Measurements from ENCODE around the gene SNED1. TPM values are rescaled to one million over a fixed set of nuclear protein-coding genes. Genes with fewer than 3 reads are reported as not detected.

Gene SNED1
- total RNA-seq, 2 experiments from 2014 or later: 2.8 to 13.6 TPM

DNA sequence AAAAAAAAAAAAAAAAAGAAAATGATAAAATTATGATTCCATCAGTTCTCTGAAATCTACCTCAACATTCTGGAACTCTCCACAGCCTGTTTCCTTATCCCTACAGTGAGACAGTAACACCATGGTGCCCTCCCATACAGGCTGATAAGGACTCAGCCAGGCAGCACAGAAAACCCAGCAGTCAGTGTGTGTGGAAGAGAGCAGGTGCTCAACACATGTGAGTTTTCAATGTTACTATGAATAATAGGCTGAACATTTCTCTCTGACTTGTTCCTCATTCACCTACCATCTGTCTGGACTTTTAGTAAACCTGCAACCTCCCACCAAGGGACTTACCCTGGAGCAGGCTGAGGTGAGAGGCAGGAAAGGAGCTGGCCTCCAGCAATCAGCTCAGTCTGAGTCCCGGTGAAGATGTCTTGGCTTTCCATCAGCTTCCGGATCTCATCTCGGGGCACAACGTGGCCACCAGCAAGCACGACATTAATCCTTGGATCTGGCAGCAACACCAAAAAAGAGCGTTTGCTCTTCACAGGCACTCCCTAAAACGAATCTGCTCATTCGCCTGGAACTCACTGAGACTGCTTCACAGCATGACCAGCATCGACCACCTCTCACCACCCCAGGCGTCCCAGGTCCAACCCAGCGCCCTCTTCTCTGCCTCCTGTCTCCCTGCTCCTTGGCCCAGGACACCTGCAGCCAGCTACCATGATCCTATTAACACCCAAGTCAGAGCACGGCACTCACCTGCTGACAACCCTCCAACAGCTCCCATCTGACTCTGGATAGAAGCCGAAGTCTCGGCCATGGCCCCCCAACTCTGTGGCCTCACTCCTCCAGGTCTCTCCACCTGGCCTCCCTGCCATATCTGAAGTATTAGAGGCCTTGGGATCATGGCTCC lies 134.4 kb downstream of the SNED1 start:
- Histone ChIP-seq H3K9me2 (ENCODE audit: insufficient read depth, low read length) (no peaks in the 10 kb centered on the region), H3K79me2 (ENCODE audit: insufficient read depth, low read depth, low read length) (no peaks in the 10 kb centered on the region), H4K20me1 (ENCODE audit: insufficient read depth, low read length) (no peaks in the 10 kb centered on the region), H3K27ac (ENCODE audit: low read depth, low read length, poor library complexity, severe bottlenecking) (no peak overlapping the region), H3K36me3 (ENCODE audit: insufficient read depth, low read length) (peaks cover 48% of the 10 kb centered on the region), H3K4me1 (ENCODE audit: insufficient read depth, low read length, poor library complexity, severe bottlenecking) (no peaks in the 10 kb centered on the region), H2AFZ (ENCODE audit: low read length) (no peak overlapping the region), H3K4me2 (ENCODE audit: low read length) (no peak overlapping the region), H3K4me3 (ENCODE audit: low read depth, low read length, poor library complexity, severe bottlenecking) (no peak overlapping the region), H3K9me3 (ENCODE audit: low read length) (no peaks in the 10 kb centered on the region)
- intact Hi-C loops (cut with micrococcal nuclease; ENCODE audit: unreplicated experiment): no loop called here
- POLR2A ChIA-PET: interaction anchor here (0.5 to 0.7 kb wide), 2 partner anchors 20 to 174 kb away, joined by 4 to 5 read pairs; no protein-coding TSS in a partner anchor
- CTCF ChIA-PET (ENCODE audit: unreplicated experiment): no interaction called here
- no TSS peak for BruUV-seq (replicated peaks)
- TF ChIP-seq EZH2phosphoT487 (IDR thresholded peaks at IDR 0.05; ENCODE audit: borderline replicate concordance, low read depth, low read length): no peak
- TF ChIP-seq, protein P1, sequence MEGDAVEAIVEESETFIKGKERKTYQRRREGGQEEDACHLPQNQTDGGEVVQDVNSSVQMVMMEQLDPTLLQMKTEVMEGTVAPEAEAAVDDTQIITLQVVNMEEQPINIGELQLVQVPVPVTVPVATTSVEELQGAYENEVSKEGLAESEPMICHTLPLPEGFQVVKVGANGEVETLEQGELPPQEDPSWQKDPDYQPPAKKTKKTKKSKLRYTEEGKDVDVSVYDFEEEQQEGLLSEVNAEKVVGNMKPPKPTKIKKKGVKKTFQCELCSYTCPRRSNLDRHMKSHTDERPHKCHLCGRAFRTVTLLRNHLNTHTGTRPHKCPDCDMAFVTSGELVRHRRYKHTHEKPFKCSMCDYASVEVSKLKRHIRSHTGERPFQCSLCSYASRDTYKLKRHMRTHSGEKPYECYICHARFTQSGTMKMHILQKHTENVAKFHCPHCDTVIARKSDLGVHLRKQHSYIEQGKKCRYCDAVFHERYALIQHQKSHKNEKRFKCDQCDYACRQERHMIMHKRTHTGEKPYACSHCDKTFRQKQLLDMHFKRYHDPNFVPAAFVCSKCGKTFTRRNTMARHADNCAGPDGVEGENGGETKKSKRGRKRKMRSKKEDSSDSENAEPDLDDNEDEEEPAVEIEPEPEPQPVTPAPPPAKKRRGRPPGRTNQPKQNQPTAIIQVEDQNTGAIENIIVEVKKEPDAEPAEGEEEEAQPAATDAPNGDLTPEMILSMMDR (conservative IDR thresholded peaks at IDR 0.05; ENCODE audit: low read length): no peak
- DNase-seq (ENCODE audit: low spot score): no peak

DNA sequence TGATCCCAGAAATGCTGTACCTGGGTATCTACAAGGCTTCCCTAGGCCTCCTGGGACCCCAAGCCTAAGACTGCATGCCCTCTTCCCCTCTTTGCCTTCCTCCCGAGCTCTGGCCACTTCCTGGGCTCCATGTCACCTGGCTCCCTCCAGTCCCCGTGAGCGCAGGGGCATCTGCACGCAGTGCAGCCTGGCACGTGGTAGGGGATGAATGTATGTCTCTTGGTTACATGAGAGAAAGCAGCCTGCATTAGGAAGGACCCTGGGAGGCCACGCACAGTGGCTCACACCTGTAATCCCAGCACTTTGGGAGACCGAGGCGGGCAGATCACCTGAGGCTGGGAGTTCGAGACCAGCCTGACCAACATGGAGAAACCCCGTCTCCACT lies 135.0 kb downstream of the SNED1 start:
- H3K9me2 ChIP-seq (ENCODE audit: insufficient read depth, low read length): no peaks in the 10 kb centered on the region
- TF ChIP-seq, protein P1 (conservative IDR thresholded peaks at IDR 0.05; ENCODE audit: low read length): no peak
- TF ChIP-seq EZH2phosphoT487 (IDR thresholded peaks at IDR 0.05; ENCODE audit: borderline replicate concordance, low read depth, low read length): no peak
- no peaks in the 10 kb centered on the region for H3K79me2 ChIP-seq (ENCODE audit: insufficient read depth, low read depth, low read length)
- BruUV-seq (replicated peaks): no TSS peak
- H3K4me1 ChIP-seq (ENCODE audit: insufficient read depth, low read length, poor library complexity, severe bottlenecking): no peaks in the 10 kb centered on the region
- no peak overlapping the region for H2AFZ ChIP-seq (ENCODE audit: low read length)
- no peak overlapping the region for H3K4me3 ChIP-seq (ENCODE audit: low read depth, low read length, poor library complexity, severe bottlenecking)
- ChIA-PET POLR2A (no interaction called here), CTCF (ENCODE audit: unreplicated experiment) (no interaction called here)
- H3K27ac ChIP-seq (ENCODE audit: low read depth, low read length, poor library complexity, severe bottlenecking): no peak overlapping the region
- H4K20me1 ChIP-seq (ENCODE audit: insufficient read depth, low read length): no peaks in the 10 kb centered on the region
- H3K9me3 ChIP-seq (ENCODE audit: low read length): no peaks in the 10 kb centered on the region
- H3K36me3 ChIP-seq (ENCODE audit: insufficient read depth, low read length): peaks cover 54% of the 10 kb centered on the region
- H3K4me2 ChIP-seq (ENCODE audit: low read length): no peak overlapping the region
- DNase-seq (ENCODE audit: low spot score): no peak
- intact Hi-C loops (cut with micrococcal nuclease; ENCODE audit: unreplicated experiment): no loop called here

DNA sequence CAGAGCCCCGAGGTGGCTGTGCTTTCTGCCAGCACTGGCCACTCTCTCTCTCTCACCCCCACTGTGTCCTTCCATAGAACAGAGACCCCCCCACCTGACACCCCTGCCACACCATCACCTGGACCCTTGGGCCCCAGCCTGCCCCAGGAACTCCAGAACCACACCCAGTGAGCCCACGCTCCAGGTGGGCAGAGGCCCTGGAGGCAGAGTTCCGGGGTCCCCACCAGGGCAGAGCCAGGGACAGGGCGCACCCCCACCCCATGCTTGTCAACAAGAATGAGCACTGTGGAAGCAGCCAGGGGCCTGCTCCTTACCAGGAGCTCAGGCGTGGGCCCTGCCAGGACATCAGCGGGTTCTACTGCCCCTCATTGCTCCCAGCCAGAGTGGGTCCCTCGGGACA lies 136.3 kb downstream of the SNED1 start:
- intact Hi-C loops (cut with micrococcal nuclease; ENCODE audit: unreplicated experiment): no loop called here
- no TSS peak for BruUV-seq (replicated peaks)
- Histone ChIP-seq H3K9me2 (ENCODE audit: insufficient read depth, low read length) (no peaks in the 10 kb centered on the region), H3K27ac (ENCODE audit: low read depth, low read length, poor library complexity, severe bottlenecking) (no peak overlapping the region), H3K79me2 (ENCODE audit: insufficient read depth, low read depth, low read length) (no peaks in the 10 kb centered on the region), H4K20me1 (ENCODE audit: insufficient read depth, low read length) (no peaks in the 10 kb centered on the region), H3K4me1 (ENCODE audit: insufficient read depth, low read length, poor library complexity, severe bottlenecking) (no peaks in the 10 kb centered on the region), H3K4me2 (ENCODE audit: low read length) (no peak overlapping the region), H3K9me3 (ENCODE audit: low read length) (no peaks in the 10 kb centered on the region), H3K36me3 (ENCODE audit: insufficient read depth, low read length) (peaks cover 66% of the 10 kb centered on the region), H3K4me3 (ENCODE audit: low read depth, low read length, poor library complexity, severe bottlenecking) (no peak overlapping the region), H2AFZ (ENCODE audit: low read length) (no peak overlapping the region)
- DNase-seq (ENCODE audit: low spot score): no peak
- POLR2A ChIA-PET: no interaction called here
- TF ChIP-seq EZH2phosphoT487 (IDR thresholded peaks at IDR 0.05; ENCODE audit: borderline replicate concordance, low read depth, low read length): no peak
- TF ChIP-seq, protein P1 (conservative IDR thresholded peaks at IDR 0.05; ENCODE audit: low read length): no peak
- CTCF ChIA-PET (ENCODE audit: unreplicated experiment): no interaction called here

All from OCI-LY7 (cell line).